Activated naive CD4-positive, alpha-beta T cell treated with anti-CD3 and anti-CD28 coated beads, Interleukin-2, amount 50 U/mL, for 16 hours (primary cell): Measurements from ENCODE around the gene CTLA4.

ENCODE experiments used
- DNase-seq: peaks from one replicate; pipeline ENCODE4 v3.0.0-alpha.2; 2020

The CTLA4 gene

GRCh38 chr2:203893401-203893800, 25.8 kb downstream of the CTLA4 start:
- no peak for DNase-seq

- DNase-seq, result no peak
Observed at GRCh38 chr2:203893840-203894239, 26.3 kb downstream of the CTLA4 start.

GRCh38 chr2:203894262-203894661, 26.7 kb downstream of the CTLA4 start:
- no peak for DNase-seq

- no peak for DNase-seq
Observed at GRCh38 chr2:203897544-203897943, 30.0 kb downstream of the CTLA4 start.

- no peak for DNase-seq
Observed at GRCh38 chr2:203898657-203899056, 31.1 kb downstream of the CTLA4 start.

- DNase-seq, result no peak
Observed at GRCh38 chr2:203900253-203900652, 32.7 kb downstream of the CTLA4 start.

GRCh38 chr2:203904022-203904421, 36.5 kb downstream of the CTLA4 start:
- DNase-seq, result no peak

GRCh38 chr2:203905656-203906055, 38.1 kb downstream of the CTLA4 start:
- no peak for DNase-seq

- DNase-seq, result no peak
Observed at GRCh38 chr2:203908066-203908796, 40.7 kb downstream of the CTLA4 start.

- no peak for DNase-seq
Observed at GRCh38 chr2:203908797-203909185, 41.2 kb downstream of the CTLA4 start.

- DNase-seq, result peak; percentile 17
Observed at GRCh38 chr2:203909261-203909967, 41.8 kb downstream of the CTLA4 start.

GRCh38 chr2:203909974-203910373, 42.4 kb downstream of the CTLA4 start:
- DNase-seq, result no peak

GRCh38 chr2:203913947-203914346, 46.4 kb downstream of the CTLA4 start:
- no peak for DNase-seq

GRCh38 chr2:203914546-203915182, 47.1 kb downstream of the CTLA4 start:
- no peak for DNase-seq

- DNase-seq, result no peak
Observed at GRCh38 chr2:203915256-203915655, 47.7 kb downstream of the CTLA4 start.

GRCh38 chr2:203916756-203917155, 49.2 kb downstream of the CTLA4 start:
- DNase-seq, result no peak

GRCh38 chr2:203918264-203918663, 50.7 kb downstream of the CTLA4 start:
- no peak for DNase-seq

- no peak for DNase-seq
Observed at GRCh38 chr2:203918839-203919238, 51.3 kb downstream of the CTLA4 start.
